ENCODE measurements around the gene CCDC167. TPM values are rescaled to one million over a fixed set of nuclear protein-coding genes. Genes with fewer than 3 reads are reported as not detected.

The CCDC167 gene
- total RNA-seq, 4 donors from 2014 or later: 24.7 to 40.3 (median 26.6) TPM; not detected in 1

DNA sequence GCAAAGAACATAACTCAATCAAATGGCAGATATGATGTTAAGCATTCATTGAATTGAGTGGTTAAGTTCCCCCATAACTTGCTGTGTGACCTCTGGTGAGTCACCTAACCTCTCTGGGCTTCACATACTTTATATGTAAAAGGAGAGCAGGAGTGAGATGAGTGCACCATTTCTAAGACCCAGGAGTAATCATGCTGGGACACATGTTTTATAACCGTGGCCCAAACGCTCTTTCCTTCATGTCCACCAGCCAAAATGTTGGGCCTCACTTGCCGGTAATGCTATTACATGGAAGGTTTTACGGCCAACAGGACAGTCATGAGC lies 40.3 kb upstream of the CCDC167 start:
- no peaks in the 10 kb centered on the region for H3K27me3 ChIP-seq
- whole genome bisulfite sequencing, 2 donors: 86 to 95% methylated on average over 4 of the region's 4 CpGs
- no peaks in the 10 kb centered on the region for H3K36me3 ChIP-seq
- no peak for TF ChIP-seq POLR2A (IDR thresholded peaks at IDR 0.05)
- TF ChIP-seq, protein P1, sequence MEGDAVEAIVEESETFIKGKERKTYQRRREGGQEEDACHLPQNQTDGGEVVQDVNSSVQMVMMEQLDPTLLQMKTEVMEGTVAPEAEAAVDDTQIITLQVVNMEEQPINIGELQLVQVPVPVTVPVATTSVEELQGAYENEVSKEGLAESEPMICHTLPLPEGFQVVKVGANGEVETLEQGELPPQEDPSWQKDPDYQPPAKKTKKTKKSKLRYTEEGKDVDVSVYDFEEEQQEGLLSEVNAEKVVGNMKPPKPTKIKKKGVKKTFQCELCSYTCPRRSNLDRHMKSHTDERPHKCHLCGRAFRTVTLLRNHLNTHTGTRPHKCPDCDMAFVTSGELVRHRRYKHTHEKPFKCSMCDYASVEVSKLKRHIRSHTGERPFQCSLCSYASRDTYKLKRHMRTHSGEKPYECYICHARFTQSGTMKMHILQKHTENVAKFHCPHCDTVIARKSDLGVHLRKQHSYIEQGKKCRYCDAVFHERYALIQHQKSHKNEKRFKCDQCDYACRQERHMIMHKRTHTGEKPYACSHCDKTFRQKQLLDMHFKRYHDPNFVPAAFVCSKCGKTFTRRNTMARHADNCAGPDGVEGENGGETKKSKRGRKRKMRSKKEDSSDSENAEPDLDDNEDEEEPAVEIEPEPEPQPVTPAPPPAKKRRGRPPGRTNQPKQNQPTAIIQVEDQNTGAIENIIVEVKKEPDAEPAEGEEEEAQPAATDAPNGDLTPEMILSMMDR (IDR thresholded peaks at IDR 0.05): no peak
- H3K4me1 ChIP-seq: peaks cover 0 to 14% of the 10 kb centered on the region in 2 donors
- DNase-seq: no peak
- intact Hi-C loops (cut with DNase I): no loop called here
- H3K9me3 ChIP-seq: no peaks in the 10 kb centered on the region
- H3K4me3 ChIP-seq (replicated peaks in 1 of 3): no peak overlapping the region
- no peak overlapping the region for H3K27ac ChIP-seq

DNA sequence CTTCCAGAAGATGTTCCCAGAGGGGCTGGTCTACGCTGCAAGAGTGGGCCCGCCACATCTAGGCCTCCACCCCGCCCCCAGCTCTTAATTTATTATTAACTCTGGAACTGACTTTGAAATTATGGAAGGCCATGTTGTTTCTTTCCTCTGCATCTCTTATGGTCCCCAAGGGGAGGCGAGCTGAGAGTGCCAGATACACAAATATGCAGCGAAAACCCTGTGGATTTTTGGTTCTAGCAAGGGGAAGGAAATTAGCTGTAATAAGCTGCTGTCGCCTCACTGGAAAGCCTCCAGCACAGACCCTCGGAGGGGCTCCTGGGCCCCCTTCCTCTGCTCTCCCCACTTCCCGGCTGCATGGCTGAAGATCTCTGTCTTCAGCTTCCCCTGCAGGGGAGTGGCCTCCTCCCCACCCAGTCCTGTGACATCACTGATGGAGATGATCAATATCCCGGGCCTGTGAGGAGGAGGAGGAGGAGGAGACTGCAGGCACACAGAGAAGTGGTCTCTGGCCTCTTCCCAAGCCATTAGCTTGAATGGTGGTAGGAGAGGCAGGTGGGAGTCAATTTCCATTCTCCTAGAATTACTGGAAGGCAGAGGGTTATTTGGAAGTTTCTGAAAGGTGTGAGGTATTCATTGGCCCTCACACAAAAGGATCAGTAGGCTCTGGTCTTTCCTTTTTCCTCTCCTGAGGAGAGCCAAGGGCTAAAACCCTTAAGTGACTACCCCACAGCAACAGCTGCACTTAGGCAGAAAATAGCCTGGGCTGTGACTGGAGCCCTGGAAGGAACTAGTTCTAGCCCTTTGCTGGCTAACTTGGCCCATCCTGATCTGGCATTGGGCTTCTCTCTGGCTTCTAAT lies 39.7 kb upstream of the CCDC167 start:
- Histone ChIP-seq H3K9me3 (no peaks in the 10 kb centered on the region), H3K4me1 (peaks cover 0 to 14% of the 10 kb centered on the region in 2 donors), H3K27me3 (no peaks in the 10 kb centered on the region), H3K27ac (no peak overlapping the region), H3K4me3 (replicated peaks in 1 of 3) (no peak overlapping the region), H3K36me3 (no peaks in the 10 kb centered on the region)
- intact Hi-C loops (cut with DNase I): no loop called here
- 78% methylated on average over 9 of the region's 9 CpGs for WGBS, 2 donors
- no peak for DNase-seq
- TF ChIP-seq, protein P1 (IDR thresholded peaks at IDR 0.05): no peak
- no peak for TF ChIP-seq POLR2A (IDR thresholded peaks at IDR 0.05)

DNA sequence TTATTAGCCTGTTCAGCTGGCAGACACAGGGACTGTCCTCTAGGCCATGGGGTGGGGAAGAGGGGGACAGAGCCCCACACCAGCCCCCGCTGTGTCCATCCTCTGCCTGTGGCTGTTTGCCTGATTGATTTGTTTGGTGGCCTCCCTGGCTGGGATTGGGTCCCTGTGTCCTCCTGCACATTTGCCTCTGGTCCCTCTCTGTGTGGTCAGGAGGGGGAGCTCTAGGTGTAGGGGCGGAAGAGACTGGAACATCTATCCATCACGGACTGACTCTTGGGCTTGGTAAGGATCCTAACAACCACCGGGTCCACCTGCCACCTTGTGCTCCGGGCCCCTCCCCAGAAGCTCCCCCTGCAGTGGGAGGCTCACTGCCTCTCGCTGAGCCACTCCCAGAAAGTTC lies 38.4 kb upstream of the CCDC167 start:
- Histone ChIP-seq H3K4me1 (peaks cover 0 to 14% of the 10 kb centered on the region in 2 donors), H3K36me3 (no peaks in the 10 kb centered on the region), H3K9me3 (no peaks in the 10 kb centered on the region), H3K27ac (no peak overlapping the region), H3K4me3 (replicated peaks in 1 of 3) (no peak overlapping the region), H3K27me3 (no peaks in the 10 kb centered on the region)
- intact Hi-C loops (cut with DNase I): no loop called here
- 70 to 79% methylated on average over 5 to 6 of the region's 6 CpGs for WGBS, 2 donors
- TF ChIP-seq, protein P1 (IDR thresholded peaks at IDR 0.05): no peak
- no peak for TF ChIP-seq POLR2A (IDR thresholded peaks at IDR 0.05)
- DNase-seq: no peak

DNA sequence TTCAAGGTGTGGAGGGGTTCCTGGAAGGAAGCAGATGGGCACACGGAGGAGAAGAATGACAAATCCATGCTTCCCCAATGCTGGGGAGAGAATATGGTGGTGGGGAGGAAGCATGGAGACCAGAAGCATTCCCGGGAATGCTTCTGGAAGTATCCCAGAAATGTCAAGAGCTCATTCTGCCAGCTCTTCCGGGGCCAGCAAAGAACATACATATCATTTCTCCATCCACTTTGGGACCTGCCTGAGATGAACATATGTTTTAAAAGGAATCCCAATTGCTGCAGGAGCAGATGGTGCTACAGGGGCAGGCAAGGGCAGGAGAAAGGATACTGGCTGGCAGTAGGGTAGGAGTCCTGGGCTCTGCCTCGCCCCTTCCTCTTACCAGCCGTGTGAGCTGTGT lies 37.9 kb upstream of the CCDC167 start:
- 52 to 68% methylated on average over 3 to 5 of the region's 5 CpGs for WGBS, 2 donors
- no peak for DNase-seq
- Histone ChIP-seq H3K27ac (no peak overlapping the region), H3K4me3 (replicated peaks in 1 of 3) (no peak overlapping the region), H3K27me3 (no peaks in the 10 kb centered on the region), H3K4me1 (peaks cover 0 to 14% of the 10 kb centered on the region in 2 donors), H3K36me3 (no peaks in the 10 kb centered on the region), H3K9me3 (no peaks in the 10 kb centered on the region)
- intact Hi-C loops (cut with DNase I): no loop called here
- TF ChIP-seq POLR2A (IDR thresholded peaks at IDR 0.05): no peak
- TF ChIP-seq, protein P1 (IDR thresholded peaks at IDR 0.05): no peak

DNA sequence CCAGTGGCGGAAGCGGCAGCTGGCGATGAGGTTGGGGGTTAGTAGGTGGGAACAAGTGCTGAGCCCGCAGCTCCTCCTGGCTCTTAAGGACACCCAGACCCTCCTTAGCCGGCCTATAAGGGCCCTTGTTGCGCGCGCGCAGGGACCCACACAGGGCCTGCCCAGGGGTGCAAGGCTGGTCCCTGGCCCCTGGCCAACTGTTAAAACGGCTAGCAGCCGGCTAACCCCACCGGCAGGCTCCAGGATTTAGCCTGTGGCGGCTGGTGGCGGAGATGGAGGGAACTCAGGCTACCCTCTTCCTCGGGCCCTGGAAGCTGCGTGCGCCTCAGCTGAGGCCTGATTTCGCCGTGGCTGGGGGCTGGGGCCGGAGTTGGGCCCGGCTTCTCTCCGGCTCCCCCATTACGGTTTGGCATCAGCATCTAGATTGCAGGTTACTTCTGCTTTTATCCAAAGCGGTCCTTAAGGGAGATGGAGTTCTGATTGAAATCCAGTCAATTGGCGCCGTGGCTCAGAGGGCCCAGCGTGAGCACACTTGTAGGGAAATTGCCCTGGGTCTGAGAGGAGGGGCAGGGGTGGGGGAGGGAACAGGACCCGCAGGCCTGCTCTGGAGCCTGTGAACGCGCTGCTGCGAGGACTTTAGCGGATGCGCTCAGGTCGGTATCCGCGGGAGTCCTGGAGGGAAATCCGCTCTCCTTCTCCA lies 36.9 kb upstream of the CCDC167 start:
- Histone ChIP-seq H3K36me3 (no peaks in the 10 kb centered on the region), H3K27ac (no peak overlapping the region), H3K4me3 (replicated peaks in 1 of 3) (no peak overlapping the region), H3K4me1 (peaks cover 0 to 14% of the 10 kb centered on the region in 2 donors), H3K9me3 (no peaks in the 10 kb centered on the region), H3K27me3 (no peaks in the 10 kb centered on the region)
- no peak for TF ChIP-seq POLR2A (IDR thresholded peaks at IDR 0.05)
- WGBS, 2 donors: 28 to 33% methylated on average over 18 to 29 of the region's 37 CpGs
- DNase-seq: no peak
- intact Hi-C loops (cut with DNase I): no loop called here
